Eye (tissue), 1 donor: Measurements from ENCODE around the gene TBC1D10B.
"Not testable (repeated sequence)": the region's sequence is repeated elsewhere in the genome, so short reads cannot be mapped to it uniquely, and the experiment has no call there.

Experiments used
- DNase-seq: peaks from one replicate; pipeline ENCODE4 v3.0.0-alpha.2; 2015

The TBC1D10B gene

GRCh38 chr16:30324220-30324619 lies 46.1 kb downstream of the TBC1D10B start:
- DNase-seq, result not testable (repeated sequence)

- DNase-seq, result not testable (repeated sequence)
These were observed 51.6 kb downstream of the TBC1D10B start for GRCh38 chr16:30318647-30319046.

GRCh38 chr16:30310937-30311336 lies 59.4 kb downstream of the TBC1D10B start:
- DNase-seq, result not testable (repeated sequence)

GRCh38 chr16:30309255-30309654 lies 61.0 kb downstream of the TBC1D10B start:
- DNase-seq, result not testable (repeated sequence)
